ENCODE results near the gene MOV10.

DNA sequence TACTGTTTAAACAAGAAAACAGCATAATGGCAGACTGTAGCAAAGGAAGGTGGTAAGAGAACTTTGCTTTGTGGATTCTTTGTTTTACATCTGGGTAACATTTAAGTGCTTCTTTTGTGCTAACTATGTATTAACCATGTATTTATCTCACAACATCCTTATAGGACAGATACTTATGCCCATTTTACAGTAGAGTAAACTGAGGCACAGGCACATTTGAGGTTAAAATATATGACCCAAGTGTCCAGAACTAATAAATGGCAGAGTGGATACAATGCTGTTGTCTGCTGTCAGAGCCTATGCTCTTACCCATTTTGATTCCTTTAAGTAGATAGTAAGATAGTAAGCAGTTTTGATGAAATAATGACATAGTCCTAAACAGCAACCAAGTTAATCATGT is 47.6 kb upstream of the MOV10 start:
- no peak for TF ChIP-seq ZBTB17 (tag by site-specific recombination; IDR thresholded peaks at IDR 0.05)
- TF ChIP-seq, protein P1, sequence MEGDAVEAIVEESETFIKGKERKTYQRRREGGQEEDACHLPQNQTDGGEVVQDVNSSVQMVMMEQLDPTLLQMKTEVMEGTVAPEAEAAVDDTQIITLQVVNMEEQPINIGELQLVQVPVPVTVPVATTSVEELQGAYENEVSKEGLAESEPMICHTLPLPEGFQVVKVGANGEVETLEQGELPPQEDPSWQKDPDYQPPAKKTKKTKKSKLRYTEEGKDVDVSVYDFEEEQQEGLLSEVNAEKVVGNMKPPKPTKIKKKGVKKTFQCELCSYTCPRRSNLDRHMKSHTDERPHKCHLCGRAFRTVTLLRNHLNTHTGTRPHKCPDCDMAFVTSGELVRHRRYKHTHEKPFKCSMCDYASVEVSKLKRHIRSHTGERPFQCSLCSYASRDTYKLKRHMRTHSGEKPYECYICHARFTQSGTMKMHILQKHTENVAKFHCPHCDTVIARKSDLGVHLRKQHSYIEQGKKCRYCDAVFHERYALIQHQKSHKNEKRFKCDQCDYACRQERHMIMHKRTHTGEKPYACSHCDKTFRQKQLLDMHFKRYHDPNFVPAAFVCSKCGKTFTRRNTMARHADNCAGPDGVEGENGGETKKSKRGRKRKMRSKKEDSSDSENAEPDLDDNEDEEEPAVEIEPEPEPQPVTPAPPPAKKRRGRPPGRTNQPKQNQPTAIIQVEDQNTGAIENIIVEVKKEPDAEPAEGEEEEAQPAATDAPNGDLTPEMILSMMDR (tag by site-specific recombination; IDR thresholded peaks at IDR 0.05) = no peak
- TF ChIP-seq ZBTB1 (tag by site-specific recombination; IDR thresholded peaks at IDR 0.05) = no peak
- TF ChIP-seq, protein P2, sequence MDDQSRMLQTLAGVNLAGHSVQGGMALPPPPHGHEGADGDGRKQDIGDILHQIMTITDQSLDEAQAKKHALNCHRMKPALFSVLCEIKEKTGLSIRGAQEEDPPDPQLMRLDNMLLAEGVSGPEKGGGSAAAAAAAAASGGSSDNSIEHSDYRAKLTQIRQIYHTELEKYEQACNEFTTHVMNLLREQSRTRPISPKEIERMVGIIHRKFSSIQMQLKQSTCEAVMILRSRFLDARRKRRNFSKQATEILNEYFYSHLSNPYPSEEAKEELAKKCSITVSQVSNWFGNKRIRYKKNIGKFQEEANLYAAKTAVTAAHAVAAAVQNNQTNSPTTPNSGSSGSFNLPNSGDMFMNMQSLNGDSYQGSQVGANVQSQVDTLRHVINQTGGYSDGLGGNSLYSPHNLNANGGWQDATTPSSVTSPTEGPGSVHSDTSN (CRISPR knock-in tag; IDR thresholded peaks at IDR 0.05) = no peak
- no peak for TF ChIP-seq ZNF23 (tag by site-specific recombination; IDR thresholded peaks at IDR 0.05; ENCODE audit: borderline replicate concordance)
- TF ChIP-seq ZNF202 (tag by site-specific recombination; IDR thresholded peaks at IDR 0.05; ENCODE audit: borderline replicate concordance) = no peak
